GM21786 (cell line): ENCODE data around the gene CCDC73.
"Not testable (repeated sequence)": the region's sequence is repeated elsewhere in the genome, so short reads cannot be mapped to it uniquely, and the experiment has no call there.

Source experiments
- ATAC-seq: cut with Tn5 transposase; IDR thresholded peaks from one replicate; pipeline ENCODE4 v1.9.1; 2021; ENCODE audit not compliant: unreplicated experiment

The CCDC73 gene

DNA sequence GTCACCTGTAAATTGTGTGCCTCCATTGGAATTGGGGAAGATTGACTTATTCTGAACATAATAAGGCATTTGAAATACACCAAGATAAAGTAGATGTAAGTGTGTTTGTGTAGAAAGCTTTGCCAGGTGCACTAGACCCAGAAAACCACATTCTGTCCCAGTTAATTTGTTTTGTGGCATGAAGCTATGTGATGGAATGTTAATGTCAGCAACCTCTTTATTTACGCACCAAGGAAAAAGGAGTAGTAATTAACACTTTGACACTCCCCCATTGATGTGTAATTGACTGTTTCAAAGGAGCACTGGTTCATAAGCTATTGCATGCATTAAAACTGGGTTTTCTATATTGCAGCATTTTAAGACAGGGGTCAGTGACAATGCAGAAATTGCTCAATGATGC lies 196.5 kb downstream of the CCDC73 start:
- ATAC-seq = no peak

GRCh38 chr11:32596114-32596513 lies 198.3 kb downstream of the CCDC73 start:
- not testable (repeated sequence) for ATAC-seq

DNA sequence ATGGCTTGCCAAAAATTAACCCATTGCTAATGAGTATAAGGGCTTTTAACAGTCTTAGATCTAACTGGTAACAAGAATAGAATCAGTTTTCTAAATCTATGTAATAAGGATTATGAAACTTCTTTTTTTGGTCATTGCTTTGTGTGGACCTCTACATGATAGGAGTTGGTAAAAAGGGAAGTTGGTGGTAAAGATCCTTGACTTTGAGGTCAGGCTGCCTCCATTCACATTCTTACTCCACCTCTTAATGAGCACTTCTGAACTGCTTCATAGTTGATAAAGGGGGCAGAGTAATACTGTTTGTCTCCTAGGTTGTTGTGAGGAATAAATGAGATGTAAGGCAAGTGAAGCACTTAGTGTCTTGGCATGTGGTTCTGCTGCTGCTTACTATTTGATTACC lies 200.2 kb downstream of the CCDC73 start:
- no peak for ATAC-seq

GRCh38 chr11:32586576-32587190 lies 207.8 kb downstream of the CCDC73 start:
- no peak for ATAC-seq

- no peak for ATAC-seq
These were observed 209.5 kb downstream of the CCDC73 start for GRCh38 chr11:32584921-32585320.

- ATAC-seq = peak; percentile 98
These were observed 210.8 kb downstream of the CCDC73 start, which contains the start of gene EIF3M for GRCh38 chr11:32583459-32584271. Gene EIF3M, plus strand, starts transcription at chr11:32583831. Its CDS starts 57 bp downstream, at chr11:32583888.

DNA sequence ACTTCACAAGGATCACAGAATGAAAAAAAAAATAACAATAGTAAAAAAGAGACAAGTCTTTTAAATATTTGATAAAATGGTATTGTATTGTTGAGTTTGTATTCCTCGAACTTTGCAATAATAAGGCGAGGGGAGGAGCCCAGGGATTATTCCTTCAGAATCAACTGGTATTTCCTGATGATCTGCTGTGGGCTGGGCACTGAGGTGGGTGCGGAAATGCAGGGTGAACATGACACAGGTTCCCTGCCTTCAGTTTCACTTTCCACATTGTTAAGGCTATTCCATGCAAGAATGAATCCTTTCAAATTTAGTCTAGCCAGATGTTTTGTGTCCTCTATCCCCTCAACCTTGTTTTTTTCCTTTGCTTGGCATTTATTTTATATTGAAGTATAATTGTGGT lies 212.9 kb downstream of the CCDC73 start:
- no peak for ATAC-seq

GRCh38 chr11:32580967-32581366 lies 213.5 kb downstream of the CCDC73 start:
- ATAC-seq = no peak

DNA sequence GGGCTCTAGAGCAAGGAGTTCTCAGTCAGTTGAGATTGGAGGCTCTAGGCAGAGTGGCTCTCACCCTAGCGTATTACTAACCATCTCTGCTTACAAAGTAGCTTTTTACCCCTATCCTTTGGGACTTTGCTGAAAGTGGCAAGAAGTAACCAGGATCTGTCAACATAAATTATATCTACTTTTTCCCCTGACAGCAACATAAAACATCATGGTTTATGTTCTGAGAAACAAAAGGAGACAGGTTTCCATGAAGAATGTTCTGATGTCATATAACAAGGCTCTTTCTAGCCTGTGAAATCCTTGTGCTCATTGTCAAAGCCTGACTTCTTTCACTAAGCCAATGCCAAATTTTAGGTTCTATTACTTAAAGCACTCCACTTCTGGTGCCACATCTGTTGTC lies 218.0 kb downstream of the CCDC73 start:
- ATAC-seq = no peak

GRCh38 chr11:32575070-32575469 lies 219.4 kb downstream of the CCDC73 start:
- ATAC-seq = no peak

GRCh38 chr11:32574421-32574820 lies 220.0 kb downstream of the CCDC73 start:
- no peak for ATAC-seq

DNA sequence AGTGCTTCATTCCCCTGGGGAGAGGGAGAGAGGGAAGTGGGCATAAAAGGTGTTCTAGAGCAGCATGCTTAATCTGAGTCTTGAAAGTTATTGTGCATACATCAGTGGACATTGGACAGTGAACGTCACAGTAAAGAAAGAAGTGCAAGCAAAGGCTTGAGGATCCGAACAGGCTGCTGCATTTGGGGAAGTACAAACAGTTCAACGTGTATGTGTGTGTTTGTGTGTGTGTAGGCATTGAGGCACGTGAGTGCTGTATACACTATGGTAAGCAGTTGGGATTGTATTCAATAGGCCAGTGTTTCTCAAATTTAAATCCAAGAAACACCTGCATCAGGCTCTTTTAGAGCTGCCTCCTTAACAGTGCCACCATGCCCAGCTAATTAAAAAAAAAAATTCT lies 221.2 kb downstream of the CCDC73 start:
- no peak for ATAC-seq

GRCh38 chr11:32571039-32571438 lies 223.4 kb downstream of the CCDC73 start:
- no peak for ATAC-seq

GRCh38 chr11:32569313-32569881 lies 225.1 kb downstream of the CCDC73 start:
- no peak for ATAC-seq

DNA sequence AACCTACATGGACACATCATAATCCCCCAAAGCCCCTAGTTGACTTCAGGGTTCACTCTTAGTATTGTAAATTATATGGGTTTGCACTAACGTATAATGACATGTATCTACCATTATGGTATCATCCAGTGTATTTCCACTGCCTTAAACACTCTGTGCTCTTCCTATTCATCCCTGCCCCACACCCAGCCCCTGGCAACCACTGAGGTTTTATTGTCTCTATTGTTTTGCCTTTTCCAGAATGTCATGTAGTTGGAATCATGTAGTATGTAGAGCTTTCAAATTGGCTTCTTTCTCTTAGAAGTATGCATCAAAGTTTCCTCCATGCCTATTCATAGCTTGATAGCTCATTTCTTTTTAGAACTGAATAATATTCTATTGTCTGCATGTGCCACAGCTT lies 227.3 kb downstream of the CCDC73 start:
- no peak for ATAC-seq

- ATAC-seq = no peak
These were observed 227.9 kb downstream of the CCDC73 start for GRCh38 chr11:32566517-32566916.

GRCh38 chr11:32563600-32563959 lies 230.9 kb downstream of the CCDC73 start:
- ATAC-seq = no peak

DNA sequence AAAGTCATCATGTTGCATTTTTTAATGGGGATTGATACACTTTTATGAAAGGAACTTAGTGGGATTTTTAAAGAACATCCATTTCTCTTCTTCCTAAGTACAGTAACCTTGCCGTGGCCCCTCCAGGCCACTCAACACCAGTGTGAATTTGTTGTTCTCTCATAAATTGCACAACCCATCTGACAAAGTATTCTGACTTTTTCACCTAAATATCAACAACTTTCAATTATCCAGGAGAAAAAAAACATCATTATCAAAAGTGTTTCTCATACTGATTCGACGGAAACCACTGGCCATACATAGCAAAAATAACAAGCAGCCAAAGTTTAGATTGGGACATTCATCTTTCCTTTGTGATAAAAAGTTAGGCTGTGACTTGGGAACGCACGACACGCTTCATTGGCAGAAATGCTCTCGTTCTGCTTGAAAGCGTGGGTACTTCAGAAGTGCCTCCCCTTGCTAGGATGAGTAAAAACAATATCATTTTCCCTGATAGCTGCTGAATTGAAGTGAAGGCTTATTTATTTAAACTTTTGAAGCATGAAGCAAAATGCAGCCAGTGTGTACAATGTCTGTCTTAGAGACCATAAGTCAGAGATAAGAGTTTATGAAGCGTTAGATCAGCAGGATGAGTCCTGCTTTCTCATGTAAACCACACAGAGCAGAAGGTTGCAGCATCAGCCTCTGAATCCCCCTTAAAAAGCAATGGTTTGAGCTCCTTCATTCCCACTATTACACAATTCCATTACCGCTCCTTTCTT lies 231.4 kb downstream of the CCDC73 start:
- no peak for ATAC-seq

DNA sequence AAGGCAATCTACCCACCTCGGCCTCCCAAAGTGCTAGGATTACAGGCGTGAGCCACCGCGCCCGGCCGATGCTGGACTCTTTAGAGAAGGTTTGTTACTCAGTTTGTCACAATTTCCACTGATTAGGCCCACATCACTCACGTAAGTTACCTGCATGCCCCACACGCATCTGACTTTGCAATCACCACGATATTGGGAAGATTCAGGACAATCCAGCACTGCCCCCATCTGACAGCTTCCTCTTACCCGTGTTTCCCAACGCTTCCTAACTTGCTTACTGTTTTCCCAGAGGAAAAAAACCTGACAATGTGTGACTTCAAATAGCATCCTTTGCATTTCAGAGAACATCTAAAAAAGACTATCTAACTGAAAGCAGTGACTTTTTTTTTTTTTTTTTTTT lies 232.6 kb downstream of the CCDC73 start:
- ATAC-seq = no peak

DNA sequence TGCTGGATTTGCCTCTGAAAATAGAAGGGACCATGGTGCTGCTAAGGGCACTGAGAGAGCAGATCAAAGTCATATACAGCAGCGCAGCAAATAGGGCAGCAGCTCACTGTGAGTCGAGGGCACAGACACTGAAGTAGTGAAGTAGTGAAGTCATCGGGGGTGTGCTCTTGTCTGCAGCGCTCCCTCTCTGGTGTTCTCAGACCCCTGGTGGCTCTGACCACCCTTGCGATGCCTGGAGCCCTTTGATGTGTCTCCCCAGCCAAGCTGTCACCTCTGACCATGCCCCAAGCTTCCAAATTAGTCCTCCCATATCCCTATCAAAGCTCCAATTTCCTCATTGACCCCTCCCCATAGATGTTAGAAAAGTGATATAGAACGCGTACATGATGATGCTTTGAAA lies 238.6 kb downstream of the CCDC73 start:
- ATAC-seq = no peak

GRCh38 chr11:32555091-32555490 lies 239.4 kb downstream of the CCDC73 start:
- ATAC-seq = no peak
